ENCODE measurements around the gene POFUT1.
A peak's percentile ranks its signal among the peaks of the same experiment; 100 is the strongest.
"Not testable (repeated sequence)": the region's sequence is repeated elsewhere in the genome, so short reads cannot be mapped to it uniquely, and the experiment has no call there.

POFUT1 gene

DNA sequence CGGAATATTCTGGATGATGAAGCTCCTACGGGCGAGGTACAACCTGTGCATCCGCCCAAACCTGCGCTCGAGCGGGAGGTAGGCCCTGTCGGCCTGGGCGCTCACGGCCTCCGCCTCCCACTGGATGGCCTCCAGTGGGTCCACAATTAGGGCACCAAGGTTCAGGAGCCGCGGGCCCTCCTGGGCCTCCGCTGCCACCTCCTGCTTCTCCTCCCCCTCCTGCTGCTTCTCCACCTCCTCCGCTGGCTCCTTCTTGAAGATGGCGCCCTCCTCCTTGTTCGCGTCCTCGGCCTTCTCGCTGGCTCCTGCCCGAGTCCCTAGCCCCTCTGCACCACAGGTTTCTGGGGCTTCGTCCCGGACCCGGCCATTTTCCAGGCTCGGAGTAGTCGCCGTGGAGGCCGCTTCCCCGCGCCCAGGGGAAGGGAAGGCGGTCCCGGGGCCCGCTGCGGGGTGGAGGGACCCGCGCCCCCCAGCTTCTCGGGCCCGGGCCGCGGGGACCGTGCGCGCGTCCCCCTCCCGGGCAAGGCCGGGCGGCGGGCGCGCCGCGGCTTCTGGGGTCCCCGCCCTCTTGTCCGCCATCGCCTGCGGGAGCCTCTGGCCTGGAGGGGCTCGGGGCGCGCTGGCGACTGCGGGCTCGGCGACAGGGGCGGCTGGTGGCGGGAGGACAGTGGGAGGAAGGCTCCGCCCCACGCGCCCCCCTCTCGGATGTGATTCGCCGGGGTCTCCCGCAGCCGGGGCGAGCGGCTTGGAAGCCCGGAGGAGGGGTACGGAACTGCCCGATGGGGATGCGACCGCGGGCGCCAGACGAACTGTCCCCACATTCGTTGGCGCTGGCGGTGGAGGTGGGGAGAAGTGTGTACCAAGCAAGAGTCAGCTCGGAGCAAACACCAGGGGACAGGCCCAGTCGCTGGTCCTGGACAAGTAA is 17.7 kb upstream of the POFUT1 start:
- peak; percentile 26 for DNase-seq

DNA sequence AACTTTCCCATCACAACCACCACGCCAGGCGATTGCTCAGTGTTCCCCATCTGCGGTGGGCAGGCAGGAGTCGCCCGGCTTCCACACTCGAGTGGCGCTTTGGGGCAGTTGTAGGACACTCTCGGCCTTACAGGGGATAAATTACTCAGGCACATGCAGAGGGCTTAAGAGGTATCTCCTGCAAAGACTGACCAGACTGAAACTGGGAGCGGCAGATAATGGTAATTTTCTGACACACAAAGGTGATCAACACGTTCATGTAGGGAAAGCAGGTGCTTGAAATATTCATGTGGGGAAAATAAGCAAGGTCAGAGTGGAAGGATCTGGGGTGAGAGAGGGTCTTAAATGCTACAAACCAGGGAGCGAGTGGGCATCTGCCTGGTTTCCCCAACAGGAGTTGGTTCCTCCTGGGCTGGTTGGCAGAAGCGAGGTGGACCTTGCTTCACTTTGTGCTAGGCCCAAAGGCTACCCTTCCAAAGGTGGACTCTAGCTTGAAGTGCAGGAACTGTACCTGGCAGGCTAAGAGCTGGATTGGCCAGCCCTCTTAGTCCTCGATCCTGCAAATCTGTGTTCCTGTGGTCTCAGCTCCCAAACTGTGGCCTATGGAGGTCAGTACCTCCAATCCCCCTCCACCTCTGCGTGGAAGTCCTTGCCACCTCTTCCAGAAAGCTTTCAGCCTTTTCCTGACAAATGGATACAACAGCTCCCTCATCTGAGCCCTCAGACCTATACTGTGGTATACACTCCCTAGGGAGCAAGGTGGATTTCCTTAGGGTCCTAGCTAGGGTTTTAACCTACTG is 16.9 kb upstream of the POFUT1 start:
- DNase-seq, result no peak

DNA sequence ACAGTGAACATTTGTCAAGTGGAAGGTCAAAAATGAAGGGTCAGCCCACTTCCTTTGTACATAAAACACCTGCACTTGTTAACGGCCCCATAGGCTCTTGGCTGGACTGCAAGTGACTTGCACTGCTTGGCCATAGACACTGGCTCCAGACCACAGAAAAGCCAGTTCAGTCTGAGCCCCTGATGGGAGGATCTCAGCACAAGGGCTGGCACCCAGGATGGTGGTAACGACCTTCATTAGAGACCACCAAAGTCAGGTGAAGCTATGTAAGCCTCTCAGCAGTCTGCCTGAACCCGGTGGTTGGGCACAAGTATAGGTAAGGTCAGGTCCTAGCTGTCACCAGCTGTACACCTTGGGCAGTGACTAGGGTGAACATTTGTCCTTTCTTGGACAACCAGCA is 16.3 kb upstream of the POFUT1 start:
- DNase-seq, result no peak

DNA sequence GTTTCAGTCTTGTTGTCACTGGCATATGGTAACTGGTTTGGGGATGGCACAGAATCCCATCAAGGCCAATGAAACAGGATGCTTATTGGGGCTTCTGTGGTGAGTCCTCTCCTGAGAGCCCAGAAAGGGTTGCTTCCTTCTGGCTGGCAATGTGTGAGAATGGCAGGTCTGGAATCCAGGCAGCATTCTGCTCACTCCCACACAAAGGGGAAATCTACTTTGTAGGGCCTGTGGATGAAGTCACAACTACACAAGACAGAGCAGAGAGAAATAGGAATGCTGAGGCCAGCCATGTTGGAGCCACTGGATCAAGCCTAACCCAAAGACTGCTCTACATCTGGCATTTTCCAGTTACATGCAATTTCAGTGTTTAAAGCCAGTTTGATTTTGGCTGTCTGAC is 15.8 kb upstream of the POFUT1 start:
- DNase-seq, result no peak

DNA sequence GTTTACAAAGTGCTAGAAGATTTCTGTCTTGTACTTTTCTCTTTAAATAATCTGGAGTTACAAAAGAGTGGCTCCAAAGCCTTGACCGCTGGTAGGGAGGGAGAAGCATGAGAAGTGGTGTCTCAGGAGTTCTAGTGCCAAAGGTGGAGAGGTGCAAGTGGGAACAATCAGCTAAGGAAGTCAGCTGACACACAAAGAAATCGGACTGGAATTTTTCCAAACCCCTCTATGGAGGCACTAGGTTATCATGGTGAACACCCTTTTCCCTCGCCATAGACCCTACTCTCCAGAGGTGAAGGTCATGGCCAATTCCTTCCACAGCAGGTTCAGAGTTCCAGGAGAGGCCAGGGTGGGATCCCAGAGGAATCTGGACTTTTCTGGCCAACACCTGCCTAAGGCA is 15.0 kb upstream of the POFUT1 start:
- DNase-seq, result no peak

DNA sequence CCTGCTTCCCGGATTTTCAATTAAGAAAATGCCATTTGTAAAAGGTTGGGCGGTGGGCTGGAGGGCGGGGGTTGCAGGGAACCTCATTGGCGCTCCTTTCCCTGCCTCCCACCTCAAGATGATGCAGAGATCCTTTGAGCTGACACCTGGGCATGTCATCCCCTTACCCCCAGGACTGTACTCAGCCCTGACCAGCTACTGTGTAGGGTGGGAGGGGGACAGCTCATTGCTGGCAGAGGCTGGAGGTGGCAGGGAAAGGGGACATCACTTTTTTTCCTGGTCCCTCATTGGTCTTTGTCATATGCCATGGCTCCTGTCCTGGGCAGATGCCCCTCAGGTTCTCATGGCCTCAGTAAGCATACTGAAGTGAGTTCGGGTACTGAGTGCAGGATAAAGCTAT is 14.3 kb upstream of the POFUT1 start:
- DNase-seq, result not testable (repeated sequence)

DNA sequence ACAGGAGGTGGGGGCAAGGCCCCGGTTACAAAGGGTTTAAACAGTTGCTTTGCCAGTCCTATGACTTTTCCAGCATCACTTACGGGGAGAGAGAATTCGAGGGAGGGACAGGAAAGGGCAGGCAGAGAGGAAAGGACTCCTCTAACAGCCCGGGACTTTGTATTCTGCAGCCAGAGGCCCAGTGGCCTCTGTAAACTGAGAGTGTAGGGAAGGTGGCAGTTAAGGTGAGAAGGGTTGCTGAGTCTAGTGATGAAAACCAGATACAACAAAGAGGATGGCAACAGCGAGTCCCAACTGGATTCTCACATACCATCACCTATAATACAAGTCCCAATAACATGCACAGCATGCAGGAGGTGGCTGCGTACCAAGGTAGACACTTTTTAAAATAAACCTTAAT is 13.7 kb upstream of the POFUT1 start:
- DNase-seq, result no peak

DNA sequence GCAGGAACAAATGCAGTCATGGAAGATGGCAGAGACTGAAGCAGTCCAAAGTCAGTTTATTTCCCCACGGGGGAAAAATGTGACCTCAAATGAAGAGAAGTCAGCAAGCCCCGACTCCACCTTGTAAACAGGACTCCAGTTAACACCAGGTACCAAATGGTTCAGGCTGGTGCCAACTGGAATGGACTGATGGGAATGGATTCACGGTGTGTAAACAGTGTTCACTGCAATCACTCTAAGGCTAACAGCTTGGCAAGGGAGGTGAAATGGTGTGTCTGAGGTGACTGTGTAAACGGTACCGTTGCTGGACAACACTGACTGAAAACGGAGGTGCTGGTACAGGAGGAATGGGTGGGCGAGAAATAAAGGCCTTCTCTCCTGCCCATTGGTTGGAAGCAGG is 12.1 kb upstream of the POFUT1 start:
- no peak for DNase-seq

DNA sequence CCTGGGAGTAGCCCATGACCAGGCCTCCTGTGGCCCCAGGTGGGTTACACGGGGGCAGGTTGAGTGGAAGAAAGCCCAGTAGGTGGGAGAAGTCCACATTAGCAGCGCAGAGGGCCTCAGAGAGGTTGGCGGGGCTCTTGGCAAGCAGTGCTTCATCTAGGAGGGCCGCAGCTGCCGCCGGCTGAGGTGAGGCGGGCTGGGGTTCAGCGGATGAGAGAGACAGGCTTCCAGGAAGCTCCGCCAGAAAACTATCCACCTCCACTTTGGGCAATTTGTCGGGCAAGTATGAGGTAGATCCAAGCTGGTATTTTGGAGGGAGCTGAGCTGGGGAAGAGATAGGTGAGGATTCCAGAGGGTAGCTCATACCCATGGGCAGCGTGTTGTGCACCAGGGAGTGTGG is 11.1 kb upstream of the POFUT1 start:
- DNase-seq, result not testable (repeated sequence)

DNA sequence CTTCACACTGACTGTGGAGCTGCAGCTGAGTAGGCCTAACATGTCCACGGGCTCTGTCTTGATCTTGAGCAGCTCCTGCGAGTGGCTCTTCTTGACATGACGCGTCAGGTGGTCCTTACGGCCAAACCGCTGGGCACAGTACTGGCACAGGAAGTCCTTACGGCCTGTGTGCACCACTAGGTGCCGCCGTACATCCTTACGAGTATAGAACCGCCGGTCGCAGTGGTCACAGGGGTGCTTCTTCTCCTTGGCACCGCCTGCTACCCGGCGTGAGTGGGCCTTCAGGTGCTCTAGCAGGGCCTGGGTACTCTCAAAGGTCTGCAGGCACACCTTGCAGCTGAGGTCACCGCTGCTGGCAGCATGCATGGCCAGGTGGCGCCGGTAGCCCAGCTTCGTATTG is 10.5 kb upstream of the POFUT1 start:
- not testable (repeated sequence) for DNase-seq

DNA sequence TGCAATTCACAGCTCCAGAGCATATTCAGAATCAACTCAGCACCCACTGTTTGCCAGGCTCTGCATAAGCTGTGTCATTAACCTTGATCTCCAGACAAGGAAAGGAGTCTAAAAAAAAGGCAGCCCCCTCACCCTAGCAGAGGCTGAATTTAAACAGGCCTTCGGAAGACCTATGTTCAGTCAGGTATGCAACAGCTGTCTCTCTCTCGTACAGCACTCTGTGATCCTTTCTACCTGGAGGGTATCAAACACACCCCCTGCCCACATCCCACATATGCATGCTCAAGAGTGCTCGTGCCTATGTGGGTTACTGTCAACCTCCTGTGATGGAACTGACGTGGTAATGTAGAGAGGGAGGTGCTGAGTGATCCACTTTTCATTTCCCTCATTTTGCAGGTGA is 8.7 kb upstream of the POFUT1 start:
- DNase-seq, result no peak

DNA sequence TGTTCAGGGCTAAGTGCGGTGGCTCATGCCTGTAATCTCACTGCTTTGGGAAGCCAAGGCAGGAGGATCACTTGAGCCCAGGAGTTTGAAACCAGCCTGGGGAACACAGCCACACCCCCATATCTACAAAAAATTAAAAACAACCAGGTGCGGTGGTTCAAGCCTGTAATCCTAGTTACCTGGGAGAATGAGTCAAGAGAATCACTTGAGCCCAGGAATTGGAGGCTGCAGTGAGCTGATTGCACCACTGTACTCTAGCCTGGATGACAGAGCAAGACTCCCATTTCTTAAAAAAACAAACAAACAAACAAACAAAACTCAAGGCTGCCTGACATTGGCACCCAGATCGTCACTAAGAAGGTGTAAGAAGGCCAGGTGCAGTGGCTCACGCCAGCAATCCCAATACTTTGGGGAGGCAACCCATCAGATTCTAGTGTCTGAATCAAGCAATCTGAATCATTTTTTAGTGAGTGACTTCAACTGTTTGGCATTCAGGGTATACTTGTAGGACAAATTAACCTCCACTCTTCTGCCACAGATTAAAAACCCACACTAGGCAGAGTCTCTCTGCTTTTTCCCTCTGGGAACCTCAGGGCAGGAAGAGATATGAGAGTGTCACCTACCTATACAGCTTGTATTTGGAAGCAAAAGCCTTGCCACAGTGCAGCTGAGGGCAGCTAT is 6.2 kb upstream of the POFUT1 start:
- no peak for DNase-seq

DNA sequence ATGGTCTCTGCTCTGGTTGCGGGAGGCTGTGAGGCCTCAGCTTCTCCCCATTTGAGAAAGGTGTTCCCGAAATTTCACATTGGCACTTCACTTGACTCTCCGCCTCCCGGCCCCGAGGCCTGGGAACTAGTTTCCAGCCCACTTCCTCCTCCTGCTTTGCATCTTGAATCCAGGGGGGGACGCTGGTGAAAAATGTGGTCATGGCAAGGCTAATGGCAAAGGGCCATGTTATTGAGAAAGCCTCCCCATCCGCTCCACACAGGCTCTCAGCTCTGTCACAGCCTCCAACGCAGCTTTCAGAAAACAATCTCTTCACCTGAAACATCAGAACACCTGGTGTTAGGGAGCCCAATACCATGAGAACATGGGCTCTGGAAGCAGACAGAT is 5.7 kb upstream of the POFUT1 start:
- DNase-seq, result no peak

DNA sequence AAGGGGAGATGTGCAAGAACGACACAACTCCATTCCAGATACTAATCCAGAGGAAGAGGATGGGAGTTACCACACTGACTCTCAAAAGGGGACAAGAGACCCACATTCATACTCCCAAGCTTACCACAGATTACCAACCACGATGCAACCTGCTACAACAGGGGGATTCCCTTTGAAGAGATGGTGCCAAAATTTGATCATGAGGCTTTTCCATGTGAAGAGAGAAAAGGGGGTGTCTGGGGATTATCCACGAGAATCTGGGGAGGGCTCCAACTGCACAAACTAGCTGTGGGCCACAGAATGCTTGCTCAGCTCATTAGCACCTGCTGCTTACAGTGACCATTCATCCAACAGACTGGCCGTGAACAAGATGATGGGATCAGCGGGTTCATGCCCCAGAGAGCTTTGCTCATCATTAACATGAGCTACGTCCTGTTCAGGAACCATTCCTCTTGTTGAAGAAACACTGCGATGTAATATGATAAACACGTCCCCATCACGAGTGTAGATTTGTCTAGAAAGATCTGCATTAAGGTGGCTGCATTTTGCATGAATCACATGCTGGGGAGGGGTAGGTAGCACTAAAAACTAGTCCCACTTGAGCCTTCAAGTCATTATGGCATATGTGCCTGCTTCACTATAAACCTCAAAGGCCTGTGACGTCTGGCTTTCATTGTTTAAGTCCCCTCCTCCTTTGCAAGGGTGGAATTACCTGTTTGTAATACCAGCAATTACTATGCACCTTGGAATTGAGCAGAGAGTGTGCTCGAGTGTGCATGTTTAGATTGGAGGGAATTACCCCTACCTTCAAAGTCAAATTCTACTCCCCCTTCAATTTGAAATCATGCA is 4.1 kb upstream of the POFUT1 start:
- no peak for DNase-seq

DNA sequence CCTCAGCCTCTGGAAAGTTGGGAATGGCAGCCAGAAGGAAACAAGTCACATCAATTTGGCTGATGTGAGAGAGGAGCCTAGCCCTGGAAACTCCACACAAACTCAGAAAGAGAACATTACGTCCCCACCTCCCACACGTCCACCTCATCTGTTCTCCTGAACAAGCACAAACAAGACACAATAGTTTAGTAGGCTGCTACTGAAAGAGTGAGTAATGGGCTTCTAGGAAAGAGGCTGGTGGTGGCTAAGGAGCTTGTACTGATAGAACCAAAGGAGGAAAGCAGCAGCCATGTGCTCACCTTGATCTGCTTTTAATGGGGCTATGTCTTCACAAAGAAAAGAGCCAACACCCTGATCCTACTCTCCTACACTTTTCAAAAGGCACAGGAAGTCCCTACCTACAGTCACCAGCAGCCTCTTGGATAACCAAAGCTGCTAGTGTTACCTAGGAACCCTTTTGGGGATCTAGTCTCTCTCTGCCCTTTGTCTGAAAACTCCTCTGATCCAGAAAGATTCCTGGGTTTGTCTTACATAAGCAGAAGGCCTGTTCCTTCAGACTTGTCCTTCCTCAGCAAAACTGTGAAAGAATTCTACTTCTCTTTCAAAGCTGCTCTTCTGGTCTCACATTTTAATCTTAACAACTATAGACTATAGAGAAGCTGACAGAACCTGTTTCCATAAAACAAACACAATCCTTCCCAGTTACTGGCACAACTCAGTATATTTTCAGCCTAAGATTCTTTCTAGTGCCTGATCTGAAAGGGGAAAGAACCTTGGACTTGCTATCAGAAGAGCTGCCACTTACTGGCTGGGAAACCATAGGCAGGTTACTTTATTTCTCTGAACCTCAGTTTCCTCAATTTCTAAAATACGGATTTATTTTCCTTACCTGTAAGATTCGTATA is 3.2 kb upstream of the POFUT1 start:
- DNase-seq, result no peak

DNA sequence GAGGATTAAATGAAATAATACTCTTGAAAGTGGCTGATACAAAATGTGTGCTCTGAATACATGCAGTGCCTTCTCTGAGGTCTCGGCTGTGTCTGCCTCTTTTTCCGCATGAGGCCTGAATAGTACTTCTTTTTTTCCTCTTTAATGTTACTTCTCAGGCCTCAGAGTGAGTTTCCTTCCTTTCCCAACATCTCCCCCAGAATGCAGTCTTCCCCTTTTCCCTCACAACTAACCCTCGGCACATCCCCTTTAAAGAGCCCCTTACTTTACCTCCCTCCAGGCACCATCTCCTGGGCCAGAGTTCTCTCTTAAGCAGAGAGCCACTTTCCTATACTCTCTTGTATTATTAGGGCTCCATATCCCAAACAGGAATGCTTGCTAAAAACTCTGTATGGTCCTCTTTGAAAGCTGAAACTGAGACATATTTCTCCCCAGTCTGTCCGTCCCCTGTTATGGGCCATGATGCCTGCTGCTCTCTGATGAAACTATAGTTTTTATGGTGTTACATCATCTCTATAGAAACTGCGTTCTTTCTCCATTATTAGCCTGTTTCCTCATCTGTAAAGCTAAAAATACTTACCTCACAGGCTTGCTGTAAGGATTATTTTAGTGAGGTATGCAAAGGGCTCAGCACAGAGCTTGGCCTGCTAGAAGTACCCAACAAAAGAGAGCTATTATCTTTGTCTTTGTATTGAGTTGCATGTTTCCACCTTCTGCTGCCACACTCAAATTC is 2.4 kb upstream of the POFUT1 start:
- DNase-seq, result no peak

DNA sequence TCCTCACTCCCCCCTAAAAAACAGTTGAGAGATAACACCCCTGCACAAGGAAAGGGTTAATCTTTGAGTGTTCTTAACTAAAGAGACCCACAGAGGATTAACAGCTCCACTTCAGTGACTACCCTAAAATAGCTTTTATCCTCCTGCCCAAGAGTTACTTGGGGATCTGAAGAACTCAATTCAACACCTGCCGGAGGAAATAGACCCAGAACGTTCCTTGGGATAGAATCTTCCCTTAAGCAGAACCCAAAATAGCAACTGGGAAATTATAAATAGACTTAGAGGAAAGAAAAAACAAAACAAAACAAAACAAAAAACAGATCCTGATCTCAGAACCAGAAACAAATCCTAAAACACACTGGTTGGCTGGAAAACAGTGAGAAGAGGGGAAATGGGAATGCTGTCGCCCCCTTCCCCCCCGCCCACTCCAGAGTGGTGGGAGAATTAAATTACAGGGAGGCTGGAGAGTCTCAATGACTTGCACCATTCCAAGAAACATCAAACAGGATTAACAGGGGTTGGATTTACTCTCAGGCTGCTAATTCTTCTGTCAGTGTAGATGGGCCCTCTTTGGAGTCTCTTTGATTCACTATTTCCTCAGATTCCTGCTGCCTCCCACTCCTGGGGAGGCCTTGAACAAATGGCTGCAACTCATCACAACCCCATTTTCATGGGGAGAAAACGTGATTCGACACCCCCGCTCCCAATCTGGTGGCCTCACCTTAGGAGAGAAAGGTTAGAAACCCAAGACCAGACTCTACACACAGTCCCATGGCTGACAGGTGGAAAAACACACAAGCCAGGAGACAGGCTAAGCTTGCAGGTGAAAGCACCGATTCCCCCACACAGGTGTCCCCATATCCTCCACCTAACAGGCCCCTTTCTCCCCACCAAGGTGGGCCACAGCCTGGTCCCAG is 1.6 kb upstream of the POFUT1 start:
- no peak for DNase-seq

DNA sequence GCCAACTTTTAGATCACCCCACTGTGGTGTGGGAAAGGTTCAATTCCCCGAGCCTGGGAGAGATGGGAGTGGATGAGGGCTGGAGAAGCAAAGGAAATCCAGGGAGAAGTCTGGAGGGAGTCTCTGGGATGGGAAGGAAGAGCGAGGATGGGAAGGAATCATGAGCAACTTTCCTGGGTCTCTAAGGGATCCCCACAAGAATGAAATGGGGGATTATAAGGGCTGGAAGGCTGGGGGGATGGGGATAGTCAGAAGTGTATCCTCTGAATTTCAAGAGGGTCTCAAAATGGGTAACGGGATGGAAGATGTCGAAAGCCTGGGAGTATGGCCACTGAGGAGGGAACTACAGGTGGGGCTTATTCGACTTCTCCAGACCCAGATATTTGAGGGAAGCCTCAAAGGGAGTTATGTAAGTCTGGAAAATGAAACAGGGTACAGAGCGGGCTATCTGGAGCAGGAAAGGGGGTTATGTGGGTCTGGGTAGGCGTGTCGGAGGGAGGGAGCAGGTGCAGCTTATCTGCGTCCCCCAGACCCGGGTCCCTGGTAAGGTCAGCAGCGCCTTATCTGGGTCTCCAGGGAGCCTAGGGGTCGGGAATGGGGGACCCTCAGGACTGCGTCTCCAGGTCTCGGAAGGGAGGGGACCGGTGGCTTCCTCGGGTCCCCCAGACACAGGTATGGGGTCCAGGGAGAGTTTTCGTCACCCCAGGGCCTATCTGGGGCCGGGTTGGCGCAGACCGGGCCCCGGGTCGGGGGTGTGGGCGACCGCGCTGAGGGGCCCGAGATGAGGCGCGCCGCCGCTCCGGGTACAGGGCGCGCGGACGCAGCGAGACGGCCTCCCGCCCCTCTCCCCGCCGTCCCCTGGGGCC is 687 bp upstream of the POFUT1 start:
- DNase-seq, result no peak

Measured in effector CD4-positive, alpha-beta T cell (primary cell).